Raji (cell line): Measurements from ENCODE around the gene DEFB116.

ENCODE experiments used
- POLR2A ChIP-seq: IDR thresholded peaks from 2 replicates; pipeline ENCODE4 v1.6.1; 2011; ENCODE audit warnings: low read depth, low read length, control low read depth; ENCODE audit not compliant: insufficient read depth

Gene DEFB116, protein sequence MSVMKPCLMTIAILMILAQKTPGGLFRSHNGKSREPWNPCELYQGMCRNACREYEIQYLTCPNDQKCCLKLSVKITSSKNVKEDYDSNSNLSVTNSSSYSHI

DNA sequence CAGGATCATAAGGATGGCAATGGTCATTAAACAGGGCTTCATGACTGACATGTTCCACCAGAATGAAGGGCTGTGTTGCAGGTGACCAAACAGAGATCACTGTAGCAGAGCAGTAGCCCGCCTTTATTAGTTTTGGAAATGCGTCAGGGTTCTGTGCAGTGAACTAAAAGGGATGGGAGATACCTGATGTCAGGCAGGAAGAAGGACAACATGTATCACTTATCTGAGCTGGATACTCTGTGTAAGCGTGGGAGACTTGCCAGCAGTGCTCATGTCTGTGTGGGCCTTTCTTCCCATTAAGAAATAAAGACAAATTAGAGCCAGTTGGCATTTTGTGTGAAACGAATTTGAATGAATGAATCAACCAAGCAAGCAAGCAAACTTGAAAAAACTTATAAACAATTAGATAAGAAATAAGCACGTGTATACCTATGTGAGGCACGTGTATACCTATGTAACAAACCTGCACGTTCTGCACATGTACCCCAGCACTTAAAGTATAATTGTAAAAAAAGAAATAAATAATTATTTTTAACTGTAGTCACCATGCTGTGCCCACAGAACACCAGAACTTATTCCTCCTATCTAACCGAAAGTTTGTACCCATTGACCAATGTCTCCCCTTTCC lies at the start of gene DEFB116:
Gene DEFB116 (minus strand): TSS at position 51 of the 628 bp plus-strand sequence. CDS start 0 bp downstream, at position 51.
- TF ChIP-seq POLR2A: no peak

DNA sequence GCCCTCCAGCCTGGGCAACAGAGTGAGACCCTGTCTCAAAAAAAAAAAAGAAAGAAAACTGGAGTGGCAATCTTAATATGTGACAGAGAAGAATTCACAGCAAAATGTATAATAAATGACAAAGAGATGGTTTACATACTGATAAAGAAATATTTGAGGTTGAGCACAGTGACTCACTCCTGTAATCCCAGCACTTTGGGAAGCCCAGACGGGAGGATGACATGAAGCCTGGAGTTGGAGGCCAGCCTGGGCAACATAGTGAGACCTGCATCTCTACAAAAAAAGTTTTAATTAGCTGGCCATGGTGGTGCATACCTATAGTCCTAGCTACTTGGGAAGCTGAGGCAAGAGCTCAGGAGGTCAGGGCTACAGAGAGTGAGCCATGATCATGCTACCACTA lies 47.6 kb upstream of the DEFB116 start:
- no peak for TF ChIP-seq POLR2A

DNA sequence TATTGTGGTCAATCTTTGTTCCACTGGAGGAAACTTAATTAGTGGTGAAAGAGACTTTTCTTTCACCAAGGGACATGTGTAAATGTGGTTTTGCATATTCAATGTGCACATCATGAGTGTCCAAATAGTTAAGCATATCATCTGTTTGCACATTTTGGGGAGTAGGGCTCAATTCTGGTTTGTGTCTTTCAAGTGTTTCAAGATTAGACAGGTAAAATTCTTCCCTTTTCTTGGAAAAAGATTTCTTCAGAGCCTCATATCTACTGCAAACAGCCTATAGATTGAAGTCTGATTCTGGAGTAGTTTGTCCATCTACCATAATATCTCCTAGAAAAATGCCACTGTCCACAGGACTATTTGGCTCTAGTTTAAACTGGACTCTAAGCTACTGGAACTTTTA lies 33.1 kb upstream of the DEFB116 start:
- no peak for TF ChIP-seq POLR2A

DNA sequence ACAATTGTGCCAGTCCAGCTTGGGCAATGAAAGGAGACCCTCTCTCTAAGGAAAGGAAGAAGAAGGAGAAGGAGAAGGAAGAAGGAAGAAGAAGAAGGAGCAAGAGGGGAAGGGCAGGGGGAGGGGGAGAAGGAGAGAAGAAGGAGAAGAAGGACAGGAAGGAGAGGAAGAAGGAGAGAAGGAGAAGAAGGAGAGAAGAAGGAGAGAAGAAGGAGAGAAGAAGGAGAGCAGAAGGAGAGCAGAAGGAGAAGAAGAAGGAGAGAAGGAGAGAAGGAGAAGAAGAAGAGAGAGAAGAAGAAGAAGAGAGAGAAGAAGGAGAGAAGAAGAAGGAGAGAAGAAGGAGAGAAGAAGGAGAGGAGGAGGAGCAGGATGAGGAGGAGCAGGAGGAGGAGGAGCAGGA lies 22.5 kb upstream of the DEFB116 start:
- TF ChIP-seq POLR2A: no peak

DNA sequence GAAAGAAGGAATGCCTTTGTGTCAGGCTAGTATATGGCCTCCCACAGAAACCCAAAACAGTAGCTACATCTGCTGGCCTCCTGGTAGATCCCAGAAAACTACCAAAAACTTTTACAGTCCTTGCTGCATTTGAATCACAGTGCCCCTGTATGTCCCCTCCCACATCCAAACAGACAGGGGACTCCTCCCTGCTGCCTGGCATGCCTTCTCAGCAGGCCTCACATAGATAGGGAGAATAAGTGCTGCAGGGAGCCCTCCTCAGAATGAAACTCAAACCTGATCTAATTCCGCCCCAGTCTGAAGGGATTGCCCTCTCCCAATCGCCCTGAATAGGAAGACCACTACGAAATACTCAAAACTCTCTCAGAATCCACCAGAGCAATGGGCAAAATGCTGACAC lies 14.1 kb upstream of the DEFB116 start:
- no peak for TF ChIP-seq POLR2A

DNA sequence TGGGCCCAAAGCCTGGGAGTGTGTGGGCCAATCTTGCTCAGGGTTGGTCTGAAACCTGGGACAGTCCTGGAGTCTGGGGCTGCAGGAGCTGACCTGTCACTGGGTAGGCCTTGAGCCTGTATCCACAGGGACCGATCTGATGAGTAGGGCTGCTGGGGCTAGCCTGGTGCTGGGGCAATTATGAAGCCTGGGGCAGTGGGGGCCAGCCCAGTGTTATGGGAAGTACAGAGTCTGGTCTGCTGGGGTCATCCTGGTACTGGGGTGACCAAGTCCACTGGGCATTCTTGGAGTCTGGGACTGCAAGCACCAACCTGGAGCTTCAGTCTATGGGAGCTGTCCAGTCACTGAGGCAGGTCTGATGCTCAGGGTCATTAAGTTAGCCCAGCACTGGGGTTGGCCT lies 30.2 kb downstream of the DEFB116 start:
- no peak for TF ChIP-seq POLR2A

DNA sequence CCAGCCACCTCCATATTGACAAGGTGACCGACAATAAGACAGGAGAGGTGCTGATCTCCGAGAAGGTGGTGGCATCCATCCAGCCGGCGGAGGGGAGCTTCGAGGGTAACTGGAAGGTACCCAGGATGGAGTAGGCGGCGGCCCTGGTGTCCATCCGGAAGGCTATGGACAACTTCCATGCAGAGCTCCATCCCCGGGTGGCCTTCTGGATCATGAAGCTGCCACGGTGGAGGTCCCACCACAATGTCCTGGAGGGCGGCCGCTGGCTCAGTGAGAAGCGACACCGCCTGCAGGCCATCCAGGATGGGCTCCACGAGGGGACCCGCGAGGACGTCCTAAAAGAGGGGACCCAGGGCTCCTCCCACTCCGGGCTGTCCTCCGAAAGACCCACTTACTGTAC lies 33.9 kb downstream of the DEFB116 start:
- TF ChIP-seq POLR2A: no peak

DNA sequence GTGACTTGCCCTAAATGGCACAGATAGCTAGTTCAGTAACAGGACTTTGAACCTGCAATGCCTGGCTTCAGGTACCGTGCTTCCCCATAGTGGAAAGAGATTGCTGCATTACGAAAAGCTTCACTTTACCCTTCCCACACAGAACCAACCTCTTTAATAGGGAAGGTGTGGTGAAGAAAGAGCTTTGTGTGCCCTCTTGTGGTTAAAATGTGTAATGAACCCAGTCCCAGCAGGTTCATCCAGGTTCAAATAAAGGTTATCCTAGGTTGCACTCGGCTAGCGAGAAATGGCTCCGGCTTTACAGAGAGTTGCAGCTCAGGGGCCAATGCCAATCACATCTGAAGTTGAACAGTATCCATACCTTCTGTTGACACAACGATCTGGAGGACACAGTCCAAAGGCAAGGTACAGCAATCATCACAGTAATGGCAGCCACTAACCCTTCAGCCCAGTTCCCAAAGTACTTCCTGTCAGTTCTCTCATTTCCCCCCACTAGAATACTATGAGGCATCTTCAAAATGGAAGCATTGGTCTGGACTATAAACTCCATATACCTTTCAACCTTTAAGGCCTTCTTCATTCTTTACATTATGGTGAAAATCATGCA lies 48.0 kb downstream of the DEFB116 start:
- TF ChIP-seq POLR2A: no peak

DNA sequence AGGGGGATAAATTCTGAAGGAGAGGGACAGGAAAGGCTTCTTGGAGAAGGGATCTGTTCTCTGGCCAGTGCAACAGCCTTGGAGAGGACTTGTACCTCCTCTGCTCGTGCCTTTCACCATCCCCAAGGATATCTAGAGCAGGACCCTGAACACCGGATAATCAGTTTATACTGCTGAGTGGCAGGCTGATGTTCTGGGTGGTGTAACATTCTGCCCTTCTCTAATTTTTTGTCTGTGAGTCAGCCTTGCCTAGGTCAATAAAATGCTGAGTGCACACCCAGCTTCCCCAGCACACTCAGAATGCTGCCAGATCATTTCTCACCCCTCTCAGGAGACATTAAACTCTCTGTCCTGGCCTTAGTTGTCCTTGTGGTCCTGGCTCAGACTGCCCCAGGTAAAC lies 51.0 kb downstream of the DEFB116 start, which contains the start of gene DEFB115:
Gene DEFB115 (plus strand): TSS at position 301 of the 400 bp plus-strand sequence. CDS start 0 bp downstream, at position 301.
- no peak for TF ChIP-seq POLR2A

DNA sequence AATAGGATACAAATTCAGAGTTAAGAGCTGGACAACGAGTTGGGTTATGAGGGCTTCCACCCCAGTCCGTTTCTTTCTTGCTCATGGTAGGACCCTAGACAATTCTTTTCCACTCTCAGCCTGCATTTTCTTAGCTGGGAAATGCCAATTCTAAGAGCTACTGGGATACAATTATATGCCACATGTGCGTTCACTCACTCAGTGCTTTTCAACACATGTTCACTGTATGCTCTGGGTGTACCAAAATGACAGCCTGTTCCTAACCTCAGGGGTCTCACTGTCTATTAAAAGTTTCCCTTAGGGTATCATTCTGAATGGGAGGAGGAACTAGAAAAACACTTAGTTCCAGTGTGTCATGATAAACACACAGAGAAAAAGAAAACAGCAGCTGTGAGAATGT lies 51.4 kb downstream of the DEFB116 start:
- no peak for TF ChIP-seq POLR2A
